Fibroblast of pulmonary artery (primary cell): Measurements from ENCODE around the gene DUSP10.

Experiments used
- DNase-seq: peaks from one replicate; pipeline ENCODE4 v3.0.0-alpha.2; 2010; ENCODE audit warnings: low read depth
- H3K4me3 ChIP-seq: replicated peaks from 2 replicates; pipeline ENCODE4 v1.5.1; 2011; ENCODE audit warnings: low read depth, mild to moderate bottlenecking, control low read depth, low read length, moderate library complexity
- CTCF ChIP-seq: IDR thresholded peaks from 2 replicates; pipeline ENCODE4 v1.5.1; 2011; ENCODE audit warnings: mild to moderate bottlenecking, control low read depth, low read length, inconsistent platforms; ENCODE audit errors: missing control alignments

Gene DUSP10

DNA sequence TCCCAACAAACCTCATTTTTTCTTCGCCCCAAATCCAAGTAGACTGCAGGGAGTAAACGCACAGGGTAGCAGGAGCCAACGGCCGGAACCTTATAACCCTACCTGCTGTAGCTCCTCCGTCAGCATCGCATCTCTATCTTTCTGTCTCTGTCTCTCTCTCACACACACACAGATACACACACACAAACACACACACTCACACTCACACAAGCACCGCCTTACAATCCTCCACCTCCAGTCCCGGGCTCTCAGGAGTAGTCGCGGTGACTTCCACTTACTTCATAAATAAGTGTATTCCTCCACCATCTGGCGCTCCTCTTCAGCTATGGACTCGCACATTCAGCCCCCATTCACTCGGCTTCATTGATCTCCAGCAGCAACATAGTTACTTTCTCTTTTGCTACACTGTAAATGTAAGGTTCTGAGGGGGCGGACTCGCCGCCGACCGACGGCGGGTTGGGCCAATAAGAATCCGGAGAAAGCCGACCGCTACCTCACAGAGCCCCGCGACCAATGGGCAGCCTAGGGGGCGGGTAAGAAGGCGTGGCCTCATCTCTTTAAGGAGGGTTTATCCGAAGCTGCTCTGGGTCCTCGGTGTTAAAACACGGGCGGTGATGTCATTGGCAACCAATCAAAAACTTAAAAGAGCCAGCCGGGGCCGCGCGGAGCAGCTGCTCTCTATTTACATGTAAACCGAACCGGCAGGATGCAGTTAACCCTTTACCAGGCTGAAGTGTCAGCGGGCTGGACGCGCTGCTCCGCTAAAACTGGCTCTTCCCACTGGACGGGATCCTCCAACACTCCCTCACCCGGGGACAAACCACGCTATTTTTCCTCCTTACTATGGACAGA lies at the start of gene DUSP10:
Gene DUSP10, minus strand, starts transcription at position 387 of the 852 bp plus-strand sequence. CDS start 2,345 bp downstream, outside the sequence.
- peak; percentile 11 for TF ChIP-seq CTCF
- H3K4me3 ChIP-seq: peak within 1 kb of the TSS; percentile 80
- peak; percentile 100 for DNase-seq

DNA sequence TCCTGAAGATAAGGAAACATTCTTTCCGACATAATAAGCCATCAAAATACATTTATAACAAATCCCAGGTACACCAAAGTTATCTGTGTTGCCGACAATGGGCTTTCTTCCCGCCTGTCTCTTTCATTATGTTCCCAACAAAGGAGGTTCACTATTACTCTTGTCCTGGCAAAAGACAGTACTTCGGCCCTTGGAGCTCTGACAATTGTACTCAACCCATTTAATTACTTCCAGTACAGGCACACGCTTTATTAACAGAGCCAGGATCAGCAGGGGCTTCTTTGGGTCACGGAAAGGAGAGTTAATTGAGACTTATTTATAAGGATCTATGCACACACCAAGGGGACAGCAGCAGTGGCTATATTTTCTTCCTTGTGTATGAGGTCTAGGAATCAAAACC lies 46.6 kb upstream of the DUSP10 start:
- no peak overlapping the region for H3K4me3 ChIP-seq
- no peak for DNase-seq
- no peak for TF ChIP-seq CTCF

DNA sequence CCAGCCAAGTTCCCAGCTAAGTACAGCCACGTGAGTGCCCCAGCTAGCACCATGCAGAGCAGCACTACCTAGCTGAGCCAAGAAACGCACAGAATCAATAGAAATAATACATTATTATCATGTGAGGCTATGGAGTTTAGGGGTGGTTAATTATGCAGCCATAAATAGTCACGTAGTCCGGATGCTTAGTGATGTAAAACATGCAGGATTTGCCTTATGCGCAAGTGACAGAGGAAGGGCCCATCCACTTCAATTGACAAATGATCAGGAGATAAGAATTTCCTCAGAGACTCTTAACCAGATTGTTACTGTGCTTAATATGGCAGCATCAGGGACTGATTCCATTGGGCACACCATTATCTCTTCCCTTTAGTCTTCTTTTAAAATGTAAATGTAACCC lies 44.8 kb upstream of the DUSP10 start:
- no peak for DNase-seq
- TF ChIP-seq CTCF: no peak
- H3K4me3 ChIP-seq: no peak overlapping the region

GRCh38 chr1:221783936-221784335 lies 42.0 kb upstream of the DUSP10 start:
- DNase-seq: no peak
- no peak overlapping the region for H3K4me3 ChIP-seq
- no peak for TF ChIP-seq CTCF

DNA sequence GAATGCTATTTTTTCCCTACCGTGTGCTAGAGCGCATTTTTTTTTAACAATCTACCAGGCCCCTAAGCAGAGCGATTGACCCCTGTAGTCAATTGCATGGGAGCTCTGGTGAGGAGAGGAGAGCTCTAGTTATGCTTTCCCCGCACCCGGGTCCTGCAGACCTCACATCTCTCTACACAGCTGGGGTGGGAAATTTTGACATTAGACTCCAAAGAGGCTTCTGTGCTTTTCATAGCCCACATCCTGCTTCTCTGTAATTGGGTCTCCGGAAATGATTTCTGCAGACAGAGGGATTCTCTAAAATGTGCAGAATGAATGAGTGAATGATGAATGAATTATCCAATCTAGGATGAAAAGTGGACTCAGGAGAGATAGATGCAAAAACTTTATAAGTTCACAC lies 41.5 kb upstream of the DUSP10 start:
- TF ChIP-seq CTCF: no peak
- no peak for DNase-seq
- H3K4me3 ChIP-seq: no peak overlapping the region

- no peak overlapping the region for H3K4me3 ChIP-seq
- no peak for DNase-seq
- TF ChIP-seq CTCF: no peak
Observed at GRCh38 chr1:221782970-221783369, 41.1 kb upstream of the DUSP10 start.

- TF ChIP-seq CTCF: no peak
Observed at GRCh38 chr1:221782477-221782876, 40.6 kb upstream of the DUSP10 start.

More at GRCh38 chr1:221782477-221782876, 40.6 kb upstream of the DUSP10 start:
- DNase-seq: no peak
- H3K4me3 ChIP-seq: no peak overlapping the region
